Transverse colon (tissue), 4 donors: ENCODE results near the gene RPTOR. TPM values are rescaled to one million over a fixed set of nuclear protein-coding genes. Genes with fewer than 3 reads are reported as not detected.

Experiments
- DNase-seq: peaks from one replicate; pipeline ENCODE4 v3.0.0-alpha.2; 2019
- H3K27ac ChIP-seq, 4 donors: fragments of 200-600 bp; sonication (generic); 2 replicates each; pipeline ENCODE4 v1.5.1; 2016 to 2018; ENCODE audit warnings: inconsistent platforms in 4 of 4
- H3K27me3 ChIP-seq: fragments of 200-600 bp; sonication (generic); 2 replicates; pipeline ENCODE4 v1.5.1; 2017; ENCODE audit warnings: inconsistent platforms
- H3K36me3 ChIP-seq, 4 donors: fragments of 200-600 bp; sonication (generic); 2 replicates each; pipeline ENCODE4 v1.5.1; 2017 to 2019; ENCODE audit warnings: inconsistent platforms in 4 of 4
- H3K4me1 ChIP-seq, 4 donors: fragments of 200-600 bp; sonication (generic); 2 replicates each; pipeline ENCODE4 v1.5.1; 2017 to 2020; ENCODE audit warnings: inconsistent platforms in 4 of 4
- H3K4me3 ChIP-seq, 4 donors: fragments of 200-600 bp; sonication (generic); 1 replicate in 1 of 4; 2 replicates in 3 of 4; pipeline versions ENCODE4 v1.5.1 to v1.6.1; 2017 to 2019; ENCODE audit warnings: inconsistent platforms in 4 of 4
- H3K9me3 ChIP-seq, 2 donors: fragments of 200-600 bp; sonication (generic); 2 replicates each; pipeline ENCODE4 v1.5.1; 2017 to 2019; ENCODE audit warnings: inconsistent platforms in 2 of 2
- CTCF ChIP-seq, 5 experiments: fragments of 200-600 bp in 3 of 5; fragments of 450-650 bp in 2 of 5; sonication (generic) in 3 of 5; IDR thresholded peaks; 1 replicate in 2 of 5; 2 replicates in 3 of 5; pipeline ENCODE4 v1.5.1; 2016 to 2017; ENCODE audit warnings: antibody characterized with exemption in 5 of 5, inconsistent platforms in 3 of 5, mild to moderate bottlenecking in 2 of 5, moderate library complexity in 1 of 5
- EP300 ChIP-seq: sonication (generic); formaldehyde crosslinking; IDR thresholded peaks from one replicate; pipeline ENCODE4 v1.6.1; 2017; ENCODE audit warnings: antibody characterized with exemption, low read depth
- POLR2A ChIP-seq: fragments of 450-650 bp; IDR thresholded peaks from one replicate; pipeline ENCODE4 v1.6.1; 2016; ENCODE audit warnings: antibody characterized with exemption, mild to moderate bottlenecking, moderate library complexity
- POLR2AphosphoS5 ChIP-seq, 3 donors: sonication (generic); formaldehyde crosslinking; IDR thresholded peaks; one replicate each; pipeline ENCODE4 v1.6.1; 2016; ENCODE audit warnings: antibody characterized with exemption in 3 of 3
- WGBS, 2 donors: methylation state at CpG; one replicate each; pipeline ENCODE4 v1.1.5; 2018; ENCODE audit warnings: low coverage in 1 of 2; 5-methylcytosine and 5-hydroxymethylcytosine counted together
- in situ Hi-C, 4 donors: fragments of 200-750 bp; cut with MboI; loops; one replicate each; pipeline versions ENCODE4 v1.15.0 to v1.15.1; 2017; ENCODE audit warnings: low sequenced_read_pairs in 3 of 4, low pct_ligation_motif_present in 1 of 4, low pct_unique_long_range_greater_than_20kb in 1 of 4
- intact Hi-C: fragments of 100-400 bp; cut with DNase I; formaldehyde crosslinking; loops from one replicate; pipeline ENCODE4 v1.15.1; 2023; ENCODE audit warnings: low total_unique reads
- total RNA-seq, 4 donors: library from RNA; depleted of rRNA; stranded (reverse); fragments of >200 nt; gene quantifications; one replicate each; pipeline ENCODE4 v1.1.0, GENCODE V29; 2016

Gene RPTOR
- total RNA-seq, 4 donors from 2014 or later: 28.9 to 79.3 (median 48.0) TPM

GRCh38 chr17:80936218-80936617 is 391.6 kb downstream of the RPTOR start:
- intact Hi-C loops (no loop called here), in situ Hi-C loops (no loop called here)
- Histone ChIP-seq H3K9me3 (no peaks in the 10 kb centered on the region), H3K4me1 (peaks cover 0 to under 1% (median 0%) of the 10 kb centered on the region in 4 donors), H3K4me3 (no peak overlapping the region), H3K27me3 (no peaks in the 10 kb centered on the region), H3K27ac (no peak overlapping the region), H3K36me3 (no peaks in the 10 kb centered on the region)
- no peak for TF ChIP-seq CTCF (IDR thresholded peaks at IDR 0.05)
- TF ChIP-seq POLR2A: no peak
- no peak for TF ChIP-seq EP300
- TF ChIP-seq POLR2AphosphoS5 (IDR thresholded peaks at IDR 0.05): no peak
- 85 to 91% methylated on average over 4 of the region's 4 CpGs for WGBS, 2 donors
- DNase-seq: no peak

GRCh38 chr17:80936723-80937122 is 392.1 kb downstream of the RPTOR start:
- Histone ChIP-seq H3K4me3 (no peak overlapping the region), H3K27ac (no peak overlapping the region), H3K4me1 (peaks cover 0 to 5% (median 1%) of the 10 kb centered on the region in 4 donors), H3K9me3 (no peaks in the 10 kb centered on the region), H3K27me3 (no peaks in the 10 kb centered on the region), H3K36me3 (no peaks in the 10 kb centered on the region)
- DNase-seq: no peak
- WGBS, 2 donors: 89 to 90% methylated on average over 7 to 12 of the region's 12 CpGs
- TF ChIP-seq POLR2AphosphoS5 (IDR thresholded peaks at IDR 0.05) (no peak), EP300 (no peak), CTCF (IDR thresholded peaks at IDR 0.05) (no peak), POLR2A (no peak)
- in situ Hi-C loops (no loop called here), intact Hi-C loops (no loop called here)

- Histone ChIP-seq H3K4me1 (peaks cover 6 to 13% (median 11%) of the 10 kb centered on the region in 4 donors), H3K27ac (peak overlapping the region in 1 of 4 donors; percentile 39), H3K36me3 (no peaks in the 10 kb centered on the region), H3K27me3 (no peaks in the 10 kb centered on the region), H3K4me3 (no peak overlapping the region), H3K9me3 (no peaks in the 10 kb centered on the region)
- no peak for TF ChIP-seq POLR2AphosphoS5 (IDR thresholded peaks at IDR 0.05)
- no peak for TF ChIP-seq EP300
- TF ChIP-seq CTCF (IDR thresholded peaks at IDR 0.05): no peak
- TF ChIP-seq POLR2A: no peak
- intact Hi-C loops: no loop called here
- WGBS, 2 donors: 25 to 86% methylated on average over 2 to 28 of the region's 28 CpGs
- in situ Hi-C loops: no loop called here
- no peak for DNase-seq
Measured at GRCh38 chr17:80937462-80938381, 393.1 kb downstream of the RPTOR start.

- in situ Hi-C loops (no loop called here), intact Hi-C loops (no loop called here)
- peak overlapping the region in 1 of 4 donors; percentile 39 for H3K27ac ChIP-seq
- TF ChIP-seq POLR2A (no peak), POLR2AphosphoS5 (IDR thresholded peaks at IDR 0.05) (no peak), CTCF (IDR thresholded peaks at IDR 0.05) (no peak), EP300 (no peak)
- no peaks in the 10 kb centered on the region for H3K9me3 ChIP-seq
- no peaks in the 10 kb centered on the region for H3K36me3 ChIP-seq
- DNase-seq: no peak
- no peaks in the 10 kb centered on the region for H3K27me3 ChIP-seq
- WGBS, 2 donors: 73 to 82% methylated on average over 11 to 12 of the region's 12 CpGs
- no peak overlapping the region for H3K4me3 ChIP-seq
- peaks cover 6 to 20% (median 18%) of the 10 kb centered on the region in 4 donors for H3K4me1 ChIP-seq
Measured at GRCh38 chr17:80938556-80938955, 393.9 kb downstream of the RPTOR start.
